ENCODE data around the gene VCAN.

VCAN gene

DNA sequence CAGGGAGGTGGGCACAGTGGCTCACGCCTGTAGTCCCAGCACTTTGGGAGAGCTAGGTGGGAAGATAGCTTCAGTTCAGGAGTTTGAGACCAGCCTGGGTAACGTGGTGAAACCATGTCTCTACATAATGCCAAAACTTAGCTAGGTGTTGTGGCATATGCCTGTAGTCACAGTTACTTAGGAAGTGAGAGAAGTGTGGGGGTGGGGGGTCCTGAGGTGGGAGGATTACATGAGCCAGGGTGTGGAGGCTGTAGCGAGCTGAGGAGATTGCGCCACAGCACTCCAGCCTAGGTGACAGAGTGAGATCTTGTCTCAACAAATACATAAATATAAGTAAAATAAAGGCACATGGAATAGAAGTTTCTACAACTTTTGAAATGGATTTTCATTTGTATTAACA, 23.1 kb downstream of the VCAN start:
- TF ChIP-seq, protein P1, sequence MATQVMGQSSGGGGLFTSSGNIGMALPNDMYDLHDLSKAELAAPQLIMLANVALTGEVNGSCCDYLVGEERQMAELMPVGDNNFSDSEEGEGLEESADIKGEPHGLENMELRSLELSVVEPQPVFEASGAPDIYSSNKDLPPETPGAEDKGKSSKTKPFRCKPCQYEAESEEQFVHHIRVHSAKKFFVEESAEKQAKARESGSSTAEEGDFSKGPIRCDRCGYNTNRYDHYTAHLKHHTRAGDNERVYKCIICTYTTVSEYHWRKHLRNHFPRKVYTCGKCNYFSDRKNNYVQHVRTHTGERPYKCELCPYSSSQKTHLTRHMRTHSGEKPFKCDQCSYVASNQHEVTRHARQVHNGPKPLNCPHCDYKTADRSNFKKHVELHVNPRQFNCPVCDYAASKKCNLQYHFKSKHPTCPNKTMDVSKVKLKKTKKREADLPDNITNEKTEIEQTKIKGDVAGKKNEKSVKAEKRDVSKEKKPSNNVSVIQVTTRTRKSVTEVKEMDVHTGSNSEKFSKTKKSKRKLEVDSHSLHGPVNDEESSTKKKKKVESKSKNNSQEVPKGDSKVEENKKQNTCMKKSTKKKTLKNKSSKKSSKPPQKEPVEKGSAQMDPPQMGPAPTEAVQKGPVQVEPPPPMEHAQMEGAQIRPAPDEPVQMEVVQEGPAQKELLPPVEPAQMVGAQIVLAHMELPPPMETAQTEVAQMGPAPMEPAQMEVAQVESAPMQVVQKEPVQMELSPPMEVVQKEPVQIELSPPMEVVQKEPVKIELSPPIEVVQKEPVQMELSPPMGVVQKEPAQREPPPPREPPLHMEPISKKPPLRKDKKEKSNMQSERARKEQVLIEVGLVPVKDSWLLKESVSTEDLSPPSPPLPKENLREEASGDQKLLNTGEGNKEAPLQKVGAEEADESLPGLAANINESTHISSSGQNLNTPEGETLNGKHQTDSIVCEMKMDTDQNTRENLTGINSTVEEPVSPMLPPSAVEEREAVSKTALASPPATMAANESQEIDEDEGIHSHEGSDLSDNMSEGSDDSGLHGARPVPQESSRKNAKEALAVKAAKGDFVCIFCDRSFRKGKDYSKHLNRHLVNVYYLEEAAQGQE (IDR thresholded peaks at IDR 0.05; ENCODE audit: insufficient read depth in 1 of 2, low read depth in 2 of 2, low read length in 2 of 2): no peak
- no peak for TF ChIP-seq TAF1 (IDR thresholded peaks at IDR 0.05; ENCODE audit: borderline replicate concordance, insufficient read depth, low read length)
- TF ChIP-seq SIN3A (IDR thresholded peaks at IDR 0.05; ENCODE audit: borderline replicate concordance, insufficient read depth, low read length): no peak
- no peak for TF ChIP-seq FOXP2 (optimal IDR thresholded peaks at IDR 0.05; ENCODE audit: borderline replicate concordance, extremely low read depth, extremely low read length, insufficient read depth)
- TF ChIP-seq POLR2AphosphoS5 (IDR thresholded peaks at IDR 0.05; ENCODE audit: low read depth, low read length): no peak; the same call in 1 of the 2 replicates

DNA sequence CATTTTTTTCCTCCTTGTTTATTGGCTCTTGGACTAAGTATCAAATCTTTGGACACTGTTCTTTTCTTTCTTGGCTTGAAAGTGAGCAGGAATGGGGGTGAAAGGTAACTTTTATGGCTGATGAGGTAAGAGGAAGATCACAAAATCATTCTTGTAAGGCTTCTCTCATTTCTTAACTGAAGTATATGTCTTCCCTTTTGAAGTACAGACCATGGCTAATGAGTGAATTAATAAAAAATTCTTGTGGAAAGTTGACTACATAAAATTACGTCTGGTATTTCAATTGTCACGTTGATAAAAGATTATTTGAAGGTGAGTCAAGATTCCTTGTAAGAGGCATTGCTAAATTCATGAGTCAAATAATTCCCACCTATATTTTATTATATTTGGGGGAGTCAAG, 25.1 kb downstream of the VCAN start:
- TF ChIP-seq POLR2AphosphoS5 (IDR thresholded peaks at IDR 0.05; ENCODE audit: low read depth, low read length) (no peak), TAF1 (IDR thresholded peaks at IDR 0.05; ENCODE audit: borderline replicate concordance, insufficient read depth, low read length) (no peak), SIN3A (IDR thresholded peaks at IDR 0.05; ENCODE audit: borderline replicate concordance, insufficient read depth, low read length) (no peak), FOXP2 (optimal IDR thresholded peaks at IDR 0.05; ENCODE audit: borderline replicate concordance, extremely low read depth, extremely low read length, insufficient read depth) (no peak)
- TF ChIP-seq, protein P1 (IDR thresholded peaks at IDR 0.05; ENCODE audit: insufficient read depth in 1 of 2, low read depth in 2 of 2, low read length in 2 of 2): no peak

DNA sequence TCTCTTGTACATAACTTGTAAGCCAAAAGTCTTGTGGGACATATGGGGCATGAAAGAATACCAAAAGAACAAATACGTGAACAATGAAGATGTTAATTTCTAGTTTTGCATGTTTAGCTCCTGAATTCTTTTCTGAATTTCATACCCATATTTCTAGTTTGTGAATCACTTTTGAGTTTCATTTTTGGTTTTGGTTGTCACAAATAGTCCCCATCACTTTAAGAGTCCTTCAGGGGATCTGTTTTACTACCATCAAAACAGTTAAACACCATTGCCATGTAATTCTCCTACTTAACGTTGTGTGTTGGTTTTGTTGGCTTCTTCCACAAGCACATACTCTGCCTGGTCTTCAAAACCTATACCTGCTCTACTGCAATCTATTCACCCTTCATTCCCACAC, 27.0 kb downstream of the VCAN start:
- TF ChIP-seq TAF1 (IDR thresholded peaks at IDR 0.05; ENCODE audit: borderline replicate concordance, insufficient read depth, low read length) (no peak), SIN3A (IDR thresholded peaks at IDR 0.05; ENCODE audit: borderline replicate concordance, insufficient read depth, low read length) (no peak), FOXP2 (optimal IDR thresholded peaks at IDR 0.05; ENCODE audit: borderline replicate concordance, extremely low read depth, extremely low read length, insufficient read depth) (no peak), POLR2AphosphoS5 (IDR thresholded peaks at IDR 0.05; ENCODE audit: low read depth, low read length) (no peak)
- TF ChIP-seq, protein P1 (IDR thresholded peaks at IDR 0.05; ENCODE audit: insufficient read depth in 1 of 2, low read depth in 2 of 2, low read length in 2 of 2): no peak

DNA sequence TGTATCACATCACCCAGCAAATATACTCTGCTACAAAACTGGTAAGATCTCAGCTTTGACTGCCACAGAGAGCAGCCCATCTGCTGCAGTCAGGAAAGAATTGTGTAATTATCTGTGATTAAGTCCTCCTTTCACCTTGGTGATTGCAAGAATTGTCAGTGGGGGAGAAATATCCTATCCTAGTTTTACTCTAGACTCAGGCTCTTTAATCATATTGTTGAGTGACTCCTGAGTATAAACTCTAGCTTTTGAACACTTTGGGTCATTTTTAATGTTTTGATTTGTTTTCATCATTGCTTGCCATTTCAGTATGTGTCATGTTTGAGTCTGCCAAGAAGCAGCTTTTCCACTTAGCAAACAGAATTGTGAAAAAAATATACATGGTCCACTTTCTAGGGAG, 32.1 kb downstream of the VCAN start:
- TF ChIP-seq FOXP2 (optimal IDR thresholded peaks at IDR 0.05; ENCODE audit: borderline replicate concordance, extremely low read depth, extremely low read length, insufficient read depth) (no peak), TAF1 (IDR thresholded peaks at IDR 0.05; ENCODE audit: borderline replicate concordance, insufficient read depth, low read length) (no peak), SIN3A (IDR thresholded peaks at IDR 0.05; ENCODE audit: borderline replicate concordance, insufficient read depth, low read length) (no peak), POLR2AphosphoS5 (IDR thresholded peaks at IDR 0.05; ENCODE audit: low read depth, low read length) (no peak)
- TF ChIP-seq, protein P1 (IDR thresholded peaks at IDR 0.05; ENCODE audit: insufficient read depth in 1 of 2, low read depth in 2 of 2, low read length in 2 of 2): no peak

DNA sequence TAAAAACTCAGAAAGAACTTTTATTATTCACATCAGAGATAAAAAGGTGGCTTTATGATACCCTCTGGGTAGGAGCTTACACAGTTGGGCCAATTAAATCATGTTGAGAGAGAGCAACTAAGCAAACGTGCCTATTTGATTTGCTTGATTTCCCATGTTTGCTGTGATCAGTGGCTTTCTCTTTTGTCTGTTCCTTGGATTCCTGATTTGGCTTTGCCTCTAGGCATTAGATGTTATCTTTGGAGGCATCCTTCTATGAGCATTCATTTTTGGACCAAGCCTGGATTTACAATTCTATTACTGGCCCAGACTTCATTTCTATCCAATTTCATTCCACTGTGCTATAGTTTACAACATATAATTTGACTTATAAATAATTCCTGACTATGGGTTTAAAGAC, 35.9 kb downstream of the VCAN start:
- TF ChIP-seq, protein P1 (IDR thresholded peaks at IDR 0.05; ENCODE audit: insufficient read depth in 1 of 2, low read depth in 2 of 2, low read length in 2 of 2): no peak
- no peak; the same call in 1 of the 2 replicates for TF ChIP-seq POLR2AphosphoS5 (IDR thresholded peaks at IDR 0.05; ENCODE audit: low read depth, low read length)
- TF ChIP-seq TAF1 (IDR thresholded peaks at IDR 0.05; ENCODE audit: borderline replicate concordance, insufficient read depth, low read length): no peak
- TF ChIP-seq FOXP2 (optimal IDR thresholded peaks at IDR 0.05; ENCODE audit: borderline replicate concordance, extremely low read depth, extremely low read length, insufficient read depth): no peak
- TF ChIP-seq SIN3A (IDR thresholded peaks at IDR 0.05; ENCODE audit: borderline replicate concordance, insufficient read depth, low read length): no peak
